CD4-positive, alpha-beta memory T cell (primary cell): ENCODE measurements around the gene ABTB2. TPM values are rescaled to one million over a fixed set of nuclear protein-coding genes. Genes with fewer than 3 reads are reported as not detected.

Experiments
- CTCF ChIA-PET: fragments of 350-600 bp; sonication (Branson Sonifier 250); formaldehyde crosslinking; loops from one replicate; lab custom pipeline; 2021; ENCODE audit warnings: inconsistent platforms; ENCODE audit not compliant: partially characterized antibody; lab: Charles Lee
- POLR2A ChIA-PET: fragments of 350-600 bp; sonication (Branson Sonifier 250); formaldehyde crosslinking; loops from one replicate; lab custom pipeline; 2021; ENCODE audit not compliant: partially characterized antibody; lab: Charles Lee
- DNase-seq, 5 donors: peaks; one replicate each; pipeline versions ENCODE4 v3.0.0 to v3.0.0-alpha.2; 2020 to 2022; ENCODE audit warnings: mixed read lengths in 1 of 5
- H3K27ac ChIP-seq: one replicate; pipeline ENCODE4 v1.7.0; 2013; ENCODE audit warnings: low read depth, low read length
- H3K27me3 ChIP-seq: 2 replicates; pipeline ENCODE4 v1.7.0; 2013; ENCODE audit warnings: mild to moderate bottlenecking, low read length, moderate library complexity; ENCODE audit not compliant: insufficient read depth
- H3K36me3 ChIP-seq: 2 replicates; pipeline ENCODE4 v1.7.0; 2013; ENCODE audit warnings: mild to moderate bottlenecking, low read length, moderate library complexity; ENCODE audit not compliant: insufficient read depth
- H3K4me1 ChIP-seq: 2 replicates; pipeline ENCODE4 v1.7.0; 2013; ENCODE audit warnings: mild to moderate bottlenecking, low read length, moderate library complexity; ENCODE audit not compliant: insufficient read depth
- H3K4me3 ChIP-seq, 2 donors: one replicate each; pipeline ENCODE4 v1.7.0; 2013; ENCODE audit warnings: low read length in 2 of 2, mild to moderate bottlenecking in 1 of 2
- H3K9me3 ChIP-seq, 2 donors: one replicate each; pipeline ENCODE4 v1.7.0; 2013; ENCODE audit warnings: low read length in 2 of 2, control low read depth in 1 of 2; ENCODE audit not compliant: control insufficient read depth in 1 of 2
- H3K27ac Mint-ChIP-seq, 7 donors: one replicate each; pipeline ENCODE4 v1.8.0; 2020 to 2021; ENCODE audit warnings: mixed read lengths in 7 of 7, mild to moderate bottlenecking in 6 of 7, inconsistent platforms in 3 of 7, moderate library complexity in 3 of 7
- H3K27me3 Mint-ChIP-seq, 2 donors: one replicate each; pipeline ENCODE4 v1.8.0; 2020 to 2021; ENCODE audit warnings: mixed read lengths in 2 of 2
- H3K36me3 Mint-ChIP-seq, 2 donors: one replicate each; pipeline ENCODE4 v1.8.0; 2020 to 2021; ENCODE audit warnings: mixed read lengths in 2 of 2, inconsistent platforms in 1 of 2, mild to moderate bottlenecking in 1 of 2
- H3K4me1 Mint-ChIP-seq, 4 donors: one replicate each; pipeline ENCODE4 v1.8.0; 2020 to 2021; ENCODE audit warnings: mixed read lengths in 4 of 4, mild to moderate bottlenecking in 1 of 4
- H3K4me3 Mint-ChIP-seq, 8 donors: one replicate each; pipeline ENCODE4 v1.8.0; 2020 to 2021; ENCODE audit warnings: mixed read lengths in 8 of 8, mild to moderate bottlenecking in 7 of 8, moderate library complexity in 6 of 8, inconsistent platforms in 3 of 8
- H3K9me3 Mint-ChIP-seq, 8 donors: one replicate each; pipeline ENCODE4 v1.8.0; 2020 to 2021; ENCODE audit warnings: mixed read lengths in 8 of 8, mild to moderate bottlenecking in 5 of 8, inconsistent platforms in 3 of 8, moderate library complexity in 1 of 8
- intact Hi-C: fragments of 100-400 bp; cut with micrococcal nuclease; formaldehyde crosslinking; loops from one replicate; pipeline ENCODE4 v1.15.1; 2023
- polyA plus RNA-seq, 2 donors: library from polyadenylated mRNA; unstranded; fragments of 300-500 nt; fragmentation: Illumina TruSeq; gene quantifications; one replicate each; pipeline ENCODE4 v1.2.3, GENCODE V29; 2021
- total RNA-seq, 2 experiments: library from RNA; stranded (reverse); gene quantifications; one replicate each; pipeline ENCODE4 v1.2.3, GENCODE V29; 2021

ABTB2 gene
- total and polyA plus RNA-seq, 4 experiments from 2014 or later = 0.35 to 0.39 TPM; not detected in 2

- H3K9me3 Mint-ChIP-seq = no peaks in the 10 kb centered on the region
- H3K4me1 ChIP-seq = no peaks in the 10 kb centered on the region
- H3K9me3 ChIP-seq = no peaks in the 10 kb centered on the region
- no peaks in the 10 kb centered on the region for H3K36me3 ChIP-seq
- H3K27me3 ChIP-seq = no peaks in the 10 kb centered on the region
- intact Hi-C loops = no loop called here
- no peak overlapping the region for H3K4me3 Mint-ChIP-seq
- no peak overlapping the region for H3K4me3 ChIP-seq
- POLR2A ChIA-PET = no interaction called here
- no peak overlapping the region for H3K27ac ChIP-seq
- H3K4me1 Mint-ChIP-seq = peaks cover 0 to 3% (median 0%) of the 10 kb centered on the region in 4 donors
- CTCF ChIA-PET = no interaction called here
- no peak for DNase-seq
- no peak overlapping the region for H3K27ac Mint-ChIP-seq
- H3K36me3 Mint-ChIP-seq = no peaks in the 10 kb centered on the region
- H3K27me3 Mint-ChIP-seq = no peaks in the 10 kb centered on the region
Measured at GRCh38 chr11:34213366-34213765, 144.4 kb downstream of the ABTB2 start.

DNA sequence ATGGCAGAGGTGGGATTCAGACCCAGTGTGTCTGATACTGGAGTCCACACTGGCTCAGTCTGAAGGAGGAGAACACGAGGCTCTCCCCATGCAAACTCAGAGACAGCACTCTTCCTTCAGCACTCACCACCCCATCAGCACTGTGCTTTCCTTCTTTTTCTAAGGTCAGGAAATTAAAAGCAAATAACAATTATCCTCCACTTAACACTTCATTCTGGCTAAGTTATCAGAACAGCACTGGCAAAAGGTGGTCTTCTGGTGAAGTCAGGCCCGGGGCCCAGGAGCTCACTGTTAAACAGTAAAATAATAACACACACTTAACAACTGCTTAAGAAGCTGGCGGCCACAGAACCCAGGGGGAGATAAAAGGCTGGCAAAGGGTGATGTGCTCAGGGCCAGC lies 145.2 kb downstream of the ABTB2 start:
- intact Hi-C loops = no loop called here
- no peaks in the 10 kb centered on the region for H3K9me3 Mint-ChIP-seq
- H3K27ac Mint-ChIP-seq = no peak overlapping the region
- Histone ChIP-seq H3K4me1 (no peaks in the 10 kb centered on the region), H3K27ac (no peak overlapping the region), H3K36me3 (no peaks in the 10 kb centered on the region), H3K4me3 (no peak overlapping the region), H3K9me3 (no peaks in the 10 kb centered on the region), H3K27me3 (no peaks in the 10 kb centered on the region)
- H3K27me3 Mint-ChIP-seq = no peaks in the 10 kb centered on the region
- no peak for DNase-seq
- POLR2A ChIA-PET = no interaction called here
- peaks cover 0 to 3% (median 0%) of the 10 kb centered on the region in 4 donors for H3K4me1 Mint-ChIP-seq
- no peaks in the 10 kb centered on the region for H3K36me3 Mint-ChIP-seq
- CTCF ChIA-PET = no interaction called here
- no peak overlapping the region for H3K4me3 Mint-ChIP-seq

- Histone ChIP-seq H3K36me3 (no peaks in the 10 kb centered on the region), H3K4me1 (no peaks in the 10 kb centered on the region), H3K9me3 (no peaks in the 10 kb centered on the region), H3K27me3 (no peaks in the 10 kb centered on the region), H3K27ac (no peak overlapping the region), H3K4me3 (no peak overlapping the region)
- DNase-seq = no peak
- intact Hi-C loops = no loop called here
- ChIA-PET POLR2A (no interaction called here), CTCF (no interaction called here)
- Mint-ChIP-seq H3K4me1 (peaks cover 0 to 3% (median 0%) of the 10 kb centered on the region in 4 donors), H3K27ac (no peak overlapping the region), H3K4me3 (no peak overlapping the region), H3K9me3 (no peaks in the 10 kb centered on the region), H3K27me3 (no peaks in the 10 kb centered on the region), H3K36me3 (no peaks in the 10 kb centered on the region)
Measured at GRCh38 chr11:34209809-34210208, 148.0 kb downstream of the ABTB2 start.

GRCh38 chr11:34208266-34209135 lies 149.3 kb downstream of the ABTB2 start:
- Histone ChIP-seq H3K4me1 (peaks cover 2% of the 10 kb centered on the region), H3K27ac (no peak overlapping the region), H3K27me3 (no peaks in the 10 kb centered on the region), H3K36me3 (no peaks in the 10 kb centered on the region), H3K9me3 (no peaks in the 10 kb centered on the region), H3K4me3 (no peak overlapping the region)
- Mint-ChIP-seq H3K36me3 (no peaks in the 10 kb centered on the region), H3K27me3 (no peaks in the 10 kb centered on the region), H3K27ac (peak overlapping the region in 1 of 7 donors; percentile 55), H3K4me1 (peaks cover 2 to 7% (median 4%) of the 10 kb centered on the region in 4 donors), H3K9me3 (no peaks in the 10 kb centered on the region), H3K4me3 (no peak overlapping the region)
- POLR2A ChIA-PET = no interaction called here
- CTCF ChIA-PET = no interaction called here
- no peak for DNase-seq
- intact Hi-C loops = no loop called here

DNA sequence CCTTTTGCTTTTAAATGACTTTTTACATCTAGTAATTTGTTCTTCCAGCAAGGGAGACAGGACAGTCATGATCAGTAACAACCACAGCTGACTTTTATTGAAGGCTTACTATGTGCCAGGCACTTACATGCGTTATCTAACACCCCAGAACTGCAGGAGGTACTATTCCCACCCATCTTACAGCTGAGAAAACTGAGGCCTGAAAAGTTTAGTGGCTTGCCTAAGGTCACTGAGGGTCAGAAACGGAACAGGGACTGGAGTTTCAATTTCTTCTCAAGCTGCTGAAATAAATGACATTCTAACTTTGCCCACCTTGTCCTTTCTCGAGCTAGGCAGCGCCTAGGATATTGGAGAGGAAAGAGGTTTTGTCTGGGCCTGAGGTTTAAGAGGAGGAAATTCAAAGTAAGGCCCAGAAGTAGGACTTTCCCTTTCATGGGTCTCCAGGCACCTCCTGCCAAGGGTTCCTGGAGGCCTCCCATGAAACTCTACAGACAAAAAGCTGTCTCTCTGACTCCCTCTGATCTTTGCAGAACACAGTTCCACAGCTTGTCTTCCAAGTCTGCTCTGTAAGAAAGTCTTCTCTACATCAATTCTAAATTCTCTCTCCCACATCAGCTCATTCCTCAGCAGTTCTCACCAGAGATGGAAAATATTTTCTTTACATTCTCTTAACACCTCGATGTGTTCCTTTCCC lies 150.2 kb downstream of the ABTB2 start:
- Histone ChIP-seq H3K27me3 (no peaks in the 10 kb centered on the region), H3K9me3 (no peaks in the 10 kb centered on the region), H3K4me1 (peaks cover 7% of the 10 kb centered on the region), H3K27ac (no peak overlapping the region), H3K4me3 (no peak overlapping the region), H3K36me3 (no peaks in the 10 kb centered on the region)
- POLR2A ChIA-PET = no interaction called here
- DNase-seq = no peak
- H3K27me3 Mint-ChIP-seq = no peaks in the 10 kb centered on the region
- H3K36me3 Mint-ChIP-seq = no peaks in the 10 kb centered on the region
- intact Hi-C loops = no loop called here
- peak overlapping the region in 1 of 7 donors; percentile 2 for H3K27ac Mint-ChIP-seq
- no peaks in the 10 kb centered on the region for H3K9me3 Mint-ChIP-seq
- H3K4me3 Mint-ChIP-seq = no peak overlapping the region
- H3K4me1 Mint-ChIP-seq = peaks cover 5 to 12% (median 9%) of the 10 kb centered on the region in 4 donors
- CTCF ChIA-PET = interaction anchor here (0.9 to 1.4 kb wide), 2 partner anchors 33 to 150 kb away, joined by 3 to 7 read pairs; partner anchors contain the start of gene ABTB2

DNA sequence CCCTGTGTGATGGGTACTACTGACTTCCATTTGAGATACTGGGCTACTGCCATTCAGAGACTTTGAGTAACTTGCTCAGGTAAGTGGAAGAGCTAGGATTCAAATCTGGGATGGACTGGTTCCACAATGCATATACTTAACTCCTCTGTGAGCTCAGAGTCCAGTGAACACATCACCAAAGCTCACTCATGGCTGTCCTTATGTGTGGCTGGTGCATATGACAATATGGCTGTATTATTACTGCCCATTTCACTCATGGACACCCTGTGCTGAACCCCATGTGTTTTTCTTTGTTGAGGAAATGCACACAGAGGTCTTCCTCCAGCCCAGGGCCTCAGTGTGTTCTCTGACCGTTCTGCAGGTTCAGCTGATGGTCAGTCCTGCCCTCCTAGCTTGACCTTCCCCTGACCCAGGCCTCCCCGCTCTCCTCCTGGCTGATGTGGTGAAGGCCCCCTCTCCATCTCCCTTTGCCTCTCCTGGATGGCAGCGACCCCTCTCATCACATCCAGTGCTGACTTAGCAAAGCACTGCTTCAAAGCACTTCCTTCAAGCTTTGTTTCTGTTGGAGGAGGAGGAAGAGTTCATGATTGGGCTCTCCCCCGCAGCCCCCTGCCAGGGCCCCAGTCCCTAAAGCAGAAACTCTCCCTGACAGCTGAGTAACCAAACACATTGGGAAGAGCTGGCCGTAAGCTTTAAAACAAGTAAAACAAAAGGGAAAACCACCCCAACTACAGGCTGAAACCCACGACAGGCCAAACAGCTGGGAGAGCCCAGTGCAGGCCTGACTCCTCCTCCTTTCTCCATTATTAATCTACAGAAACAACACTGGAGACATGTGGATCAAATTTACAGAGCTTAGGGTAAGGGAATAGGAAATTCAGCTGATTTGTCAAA lies 151.2 kb downstream of the ABTB2 start:
- Mint-ChIP-seq H3K36me3 (no peaks in the 10 kb centered on the region), H3K9me3 (no peaks in the 10 kb centered on the region), H3K4me1 (peaks cover 5 to 12% (median 10%) of the 10 kb centered on the region in 4 donors), H3K27ac (peak overlapping the region in 3 of 7 donors; percentile 16 to 79 (median 17)), H3K4me3 (no peak overlapping the region), H3K27me3 (no peaks in the 10 kb centered on the region)
- Histone ChIP-seq H3K4me1 (peaks cover 7% of the 10 kb centered on the region), H3K36me3 (no peaks in the 10 kb centered on the region), H3K9me3 (no peaks in the 10 kb centered on the region), H3K4me3 (no peak overlapping the region), H3K27me3 (no peaks in the 10 kb centered on the region), H3K27ac (no peak overlapping the region)
- intact Hi-C loops = no loop called here
- CTCF ChIA-PET = interaction anchor here (0.8 to 1.4 kb wide), 3 partner anchors 32 to 151 kb away, joined by 3 to 7 read pairs (median 3); partner anchors contain the start of gene ABTB2
- POLR2A ChIA-PET = no interaction called here
- DNase-seq = no peak
